ENCODE measurements around the gene PCDHGA2.
"Not testable (repeated sequence)": the region's sequence is repeated elsewhere in the genome, so short reads cannot be mapped to it uniquely, and the experiment has no call there.

PCDHGA2 gene

GRCh38 chr5:141322261-141322660 lies 16.3 kb upstream of the PCDHGA2 start:
- no peak overlapping the region for H3K9ac ChIP-seq (ENCODE audit: low read depth in 1 of 2, low read length in 2 of 2)
- peaks cover 0 to 4% of the 10 kb centered on the region in 2 donors for H3K4me1 ChIP-seq (ENCODE audit: control insufficient read depth in 1 of 2, insufficient read depth in 2 of 2, low read length in 2 of 2)
- H3K27me3 ChIP-seq (ENCODE audit: control insufficient read depth in 1 of 2, insufficient read depth in 2 of 2, low read length in 2 of 2): no peaks in the 10 kb centered on the region
- H3K36me3 ChIP-seq (ENCODE audit: control insufficient read depth in 1 of 2, insufficient read depth in 2 of 2, low read length in 2 of 2): peaks cover 19 to 22% of the 10 kb centered on the region in 2 donors
- peaks cover 38 to 53% of the 10 kb centered on the region in 2 donors for H3K9me3 ChIP-seq (ENCODE audit: control insufficient read depth in 1 of 2, low read length in 2 of 2)
- H3K27ac ChIP-seq (ENCODE audit: low read depth, low read length): no peak overlapping the region
- no peak overlapping the region for H3K4me3 ChIP-seq (ENCODE audit: low read depth in 1 of 2, low read length in 2 of 2)

- Histone ChIP-seq H3K4me1 (ENCODE audit: control insufficient read depth in 1 of 2, insufficient read depth in 2 of 2, low read length in 2 of 2) (no peaks in the 10 kb centered on the region), H3K27me3 (ENCODE audit: control insufficient read depth in 1 of 2, insufficient read depth in 2 of 2, low read length in 2 of 2) (no peaks in the 10 kb centered on the region), H3K36me3 (ENCODE audit: control insufficient read depth in 1 of 2, insufficient read depth in 2 of 2, low read length in 2 of 2) (no peaks in the 10 kb centered on the region), H3K27ac (ENCODE audit: low read depth, low read length) (no peak overlapping the region), H3K4me3 (ENCODE audit: low read depth in 1 of 2, low read length in 2 of 2) (peak overlapping the region; percentile 61 to 62), H3K9me3 (ENCODE audit: control insufficient read depth in 1 of 2, low read length in 2 of 2) (peaks cover 25 to 40% of the 10 kb centered on the region in 2 donors), H3K9ac (ENCODE audit: low read depth in 1 of 2, low read length in 2 of 2) (peak overlapping the region; percentile 19 to 55)
These were observed 12.3 kb upstream of the PCDHGA2 start for GRCh38 chr5:141326088-141326854.

- Histone ChIP-seq H3K27ac (ENCODE audit: low read depth, low read length) (no peak overlapping the region), H3K9me3 (ENCODE audit: control insufficient read depth in 1 of 2, low read length in 2 of 2) (peaks cover 17 to 29% of the 10 kb centered on the region in 2 donors), H3K4me1 (ENCODE audit: control insufficient read depth in 1 of 2, insufficient read depth in 2 of 2, low read length in 2 of 2) (no peaks in the 10 kb centered on the region), H3K36me3 (ENCODE audit: control insufficient read depth in 1 of 2, insufficient read depth in 2 of 2, low read length in 2 of 2) (no peaks in the 10 kb centered on the region), H3K27me3 (ENCODE audit: control insufficient read depth in 1 of 2, insufficient read depth in 2 of 2, low read length in 2 of 2) (no peaks in the 10 kb centered on the region), H3K9ac (ENCODE audit: low read depth in 1 of 2, low read length in 2 of 2) (no peak overlapping the region), H3K4me3 (ENCODE audit: low read depth in 1 of 2, low read length in 2 of 2) (no peak overlapping the region)
These were observed 10.3 kb upstream of the PCDHGA2 start for GRCh38 chr5:141328231-141328630.

GRCh38 chr5:141330299-141331080 lies 8.1 kb upstream of the PCDHGA2 start, which contains the start of gene PCDHGA1:
TSS of gene PCDHGA1 (plus strand) at chr5:141330514.
- Histone ChIP-seq H3K9ac (ENCODE audit: low read depth in 1 of 2, low read length in 2 of 2) (no peak within 1 kb of the TSS), H3K27ac (ENCODE audit: low read depth, low read length) (no peak within 1 kb of the TSS), H3K9me3 (ENCODE audit: control insufficient read depth in 1 of 2, low read length in 2 of 2) (peaks cover 17 to 22% of the 10 kb centered on the region in 2 donors), H3K36me3 (ENCODE audit: control insufficient read depth in 1 of 2, insufficient read depth in 2 of 2, low read length in 2 of 2) (no peaks in the 10 kb centered on the region), H3K4me1 (ENCODE audit: control insufficient read depth in 1 of 2, insufficient read depth in 2 of 2, low read length in 2 of 2) (no peaks in the 10 kb centered on the region), H3K4me3 (ENCODE audit: low read depth in 1 of 2, low read length in 2 of 2) (no peak within 1 kb of the TSS), H3K27me3 (ENCODE audit: control insufficient read depth in 1 of 2, insufficient read depth in 2 of 2, low read length in 2 of 2) (no peaks in the 10 kb centered on the region)

GRCh38 chr5:141332571-141332970 lies 6.0 kb upstream of the PCDHGA2 start:
- not testable (repeated sequence) for H3K27ac ChIP-seq (ENCODE audit: low read depth, low read length); H3K4me1 ChIP-seq (ENCODE audit: control insufficient read depth in 1 of 2, insufficient read depth in 2 of 2, low read length in 2 of 2); H3K9ac ChIP-seq (ENCODE audit: low read depth in 1 of 2, low read length in 2 of 2); H3K4me3 ChIP-seq (ENCODE audit: low read depth in 1 of 2, low read length in 2 of 2); H3K27me3 ChIP-seq (ENCODE audit: control insufficient read depth in 1 of 2, insufficient read depth in 2 of 2, low read length in 2 of 2); H3K36me3 ChIP-seq (ENCODE audit: control insufficient read depth in 1 of 2, insufficient read depth in 2 of 2, low read length in 2 of 2)
- peaks cover 17 to 23% of the 10 kb centered on the region in 2 donors for H3K9me3 ChIP-seq (ENCODE audit: control insufficient read depth in 1 of 2, low read length in 2 of 2)

- not testable (repeated sequence) for H3K27me3 ChIP-seq (ENCODE audit: control insufficient read depth in 1 of 2, insufficient read depth in 2 of 2, low read length in 2 of 2); H3K4me1 ChIP-seq (ENCODE audit: control insufficient read depth in 1 of 2, insufficient read depth in 2 of 2, low read length in 2 of 2); H3K36me3 ChIP-seq (ENCODE audit: control insufficient read depth in 1 of 2, insufficient read depth in 2 of 2, low read length in 2 of 2); H3K27ac ChIP-seq (ENCODE audit: low read depth, low read length); H3K4me3 ChIP-seq (ENCODE audit: low read depth in 1 of 2, low read length in 2 of 2); H3K9ac ChIP-seq (ENCODE audit: low read depth in 1 of 2, low read length in 2 of 2)
- peaks cover 35 to 51% of the 10 kb centered on the region in 2 donors for H3K9me3 ChIP-seq (ENCODE audit: control insufficient read depth in 1 of 2, low read length in 2 of 2)
These were observed 2.3 kb downstream of the PCDHGA2 start for GRCh38 chr5:141340781-141341354.

GRCh38 chr5:141342773-141343172 lies 4.2 kb downstream of the PCDHGA2 start:
- Histone ChIP-seq H3K27ac (ENCODE audit: low read depth, low read length) (no peak overlapping the region), H3K9me3 (ENCODE audit: control insufficient read depth in 1 of 2, low read length in 2 of 2) (peaks cover 29 to 49% of the 10 kb centered on the region in 2 donors), H3K27me3 (ENCODE audit: control insufficient read depth in 1 of 2, insufficient read depth in 2 of 2, low read length in 2 of 2) (no peaks in the 10 kb centered on the region), H3K36me3 (ENCODE audit: control insufficient read depth in 1 of 2, insufficient read depth in 2 of 2, low read length in 2 of 2) (no peaks in the 10 kb centered on the region), H3K4me3 (ENCODE audit: low read depth in 1 of 2, low read length in 2 of 2) (no peak overlapping the region), H3K9ac (ENCODE audit: low read depth in 1 of 2, low read length in 2 of 2) (no peak overlapping the region), H3K4me1 (ENCODE audit: control insufficient read depth in 1 of 2, insufficient read depth in 2 of 2, low read length in 2 of 2) (no peaks in the 10 kb centered on the region)

- Histone ChIP-seq H3K4me3 (ENCODE audit: low read depth in 1 of 2, low read length in 2 of 2) (peak within 1 kb of the TSS in 1 of 2 donors; percentile 10), H3K9me3 (ENCODE audit: control insufficient read depth in 1 of 2, low read length in 2 of 2) (peaks cover 29 to 46% of the 10 kb centered on the region in 2 donors), H3K9ac (ENCODE audit: low read depth in 1 of 2, low read length in 2 of 2) (no peak within 1 kb of the TSS), H3K27me3 (ENCODE audit: control insufficient read depth in 1 of 2, insufficient read depth in 2 of 2, low read length in 2 of 2) (no peaks in the 10 kb centered on the region), H3K4me1 (ENCODE audit: control insufficient read depth in 1 of 2, insufficient read depth in 2 of 2, low read length in 2 of 2) (no peaks in the 10 kb centered on the region), H3K36me3 (ENCODE audit: control insufficient read depth in 1 of 2, insufficient read depth in 2 of 2, low read length in 2 of 2) (no peaks in the 10 kb centered on the region), H3K27ac (ENCODE audit: low read depth, low read length) (no peak within 1 kb of the TSS)
These were observed 4.8 kb downstream of the PCDHGA2 start, which contains the start of gene PCDHGA3 for GRCh38 chr5:141343242-141343952. TSS of gene PCDHGA3 (plus strand) at chr5:141343829. CDS start at chr5:141344034, 205 bp downstream.

- H3K9me3 ChIP-seq (ENCODE audit: control insufficient read depth in 1 of 2, low read length in 2 of 2): peaks cover 24 to 41% of the 10 kb centered on the region in 2 donors
- no peak overlapping the region for H3K9ac ChIP-seq (ENCODE audit: low read depth in 1 of 2, low read length in 2 of 2)
- H3K4me1 ChIP-seq (ENCODE audit: control insufficient read depth in 1 of 2, insufficient read depth in 2 of 2, low read length in 2 of 2): no peaks in the 10 kb centered on the region
- no peaks in the 10 kb centered on the region for H3K36me3 ChIP-seq (ENCODE audit: control insufficient read depth in 1 of 2, insufficient read depth in 2 of 2, low read length in 2 of 2)
- no peaks in the 10 kb centered on the region for H3K27me3 ChIP-seq (ENCODE audit: control insufficient read depth in 1 of 2, insufficient read depth in 2 of 2, low read length in 2 of 2)
- H3K4me3 ChIP-seq (ENCODE audit: low read depth in 1 of 2, low read length in 2 of 2): peak overlapping the region in 1 of 2 donors; percentile 10
- no peak overlapping the region for H3K27ac ChIP-seq (ENCODE audit: low read depth, low read length)
These were observed 5.4 kb downstream of the PCDHGA2 start for GRCh38 chr5:141343953-141344463.

Measured in duodenal mucosa (tissue), 2 donors.